NB4 (cell line): Measurements from ENCODE around the gene TGFA.

Source experiments
- CTCF ChIP-seq: IDR thresholded peaks from one replicate; pipeline ENCODE4 v1.5.1; 2012; ENCODE audit warnings: low read depth, low read length
- MAX ChIP-seq: IDR thresholded peaks from 2 replicates; pipeline ENCODE4 v1.6.1; 2011; ENCODE audit warnings: low read depth, low read length

GRCh38 chr2:70467237-70467636 lies 86.4 kb downstream of the TGFA start:
- TF ChIP-seq CTCF (no peak), MAX (no peak)
